Iris pigment epithelial cell (primary cell): ENCODE data around the gene CLCN6.

ENCODE experiments used
- DNase-seq: peaks from one replicate; pipeline ENCODE4 v3.0.0-alpha.2; 2011; ENCODE audit warnings: low read depth

Gene CLCN6

GRCh38 chr1:11805422-11806306, at the start of gene CLCN6, which contains the start of gene MTHFR:
Gene CLCN6 (plus strand): TSS chr1:11806191. CDS start chr1:11806263, 72 bp downstream.
Gene MTHFR (minus strand): TSS chr1:11805964. CDS start chr1:11803116, 2,848 bp downstream.
- DNase-seq = peak; percentile 99

GRCh38 chr1:11757047-11757446, 48.9 kb upstream of the CLCN6 start:
- no peak for DNase-seq

- no peak for DNase-seq
Measured at GRCh38 chr1:11759791-11760190, 46.2 kb upstream of the CLCN6 start.

- DNase-seq = no peak
Measured at GRCh38 chr1:11761285-11761684, 44.7 kb upstream of the CLCN6 start.

GRCh38 chr1:11761988-11762406, 44.0 kb upstream of the CLCN6 start, which contains the start of gene C1orf167:
Gene C1orf167 (plus strand): TSS chr1:11762193. CDS start chr1:11764401, 2,208 bp downstream.
- no peak for DNase-seq

GRCh38 chr1:11764115-11764514, 41.9 kb upstream of the CLCN6 start:
- no peak for DNase-seq

- no peak for DNase-seq
Measured at GRCh38 chr1:11764519-11764918, 41.5 kb upstream of the CLCN6 start.

GRCh38 chr1:11765661-11766428, 40.1 kb upstream of the CLCN6 start:
- no peak for DNase-seq

GRCh38 chr1:11766429-11766776, 39.6 kb upstream of the CLCN6 start:
- DNase-seq = no peak

- DNase-seq = no peak
Measured at GRCh38 chr1:11767922-11768704, 37.9 kb upstream of the CLCN6 start.

GRCh38 chr1:11768821-11769220, 37.2 kb upstream of the CLCN6 start:
- DNase-seq = no peak

GRCh38 chr1:11769274-11769673, 36.7 kb upstream of the CLCN6 start:
- DNase-seq = no peak

GRCh38 chr1:11770011-11770410, 36.0 kb upstream of the CLCN6 start:
- no peak for DNase-seq

- no peak for DNase-seq
Measured at GRCh38 chr1:11771481-11772043, 34.4 kb upstream of the CLCN6 start.

GRCh38 chr1:11772458-11772857, 33.5 kb upstream of the CLCN6 start:
- DNase-seq = no peak

GRCh38 chr1:11774753-11775152, 31.2 kb upstream of the CLCN6 start:
- no peak for DNase-seq

- DNase-seq = no peak
Measured at GRCh38 chr1:11777658-11778322, 28.2 kb upstream of the CLCN6 start.

GRCh38 chr1:11778336-11778735, 27.7 kb upstream of the CLCN6 start:
- no peak for DNase-seq

- no peak for DNase-seq
Measured at GRCh38 chr1:11778844-11779623, 27.0 kb upstream of the CLCN6 start.

- DNase-seq = no peak
Measured at GRCh38 chr1:11779715-11780379, 26.1 kb upstream of the CLCN6 start.
